HG03108 (cell line): ENCODE results near the gene CEP85.
"Not testable (repeated sequence)": the region's sequence is repeated elsewhere in the genome, so short reads cannot be mapped to it uniquely, and the experiment has no call there.

ENCODE experiments used
- ATAC-seq: cut with Tn5 transposase; IDR thresholded peaks from one replicate; pipeline ENCODE4 v1.9.1; 2021; ENCODE audit warnings: moderate library complexity; ENCODE audit not compliant: unreplicated experiment

The CEP85 gene

GRCh38 chr1:26307363-26307781 is 73.4 kb downstream of the CEP85 start:
- ATAC-seq, result no peak

GRCh38 chr1:26307966-26308899 is 74.2 kb downstream of the CEP85 start:
- not testable (repeated sequence) for ATAC-seq

- ATAC-seq, result no peak
Measured at GRCh38 chr1:26314501-26314900, 80.5 kb downstream of the CEP85 start.

- ATAC-seq, result no peak
Measured at GRCh38 chr1:26315874-26316850, 82.2 kb downstream of the CEP85 start.

- ATAC-seq, result no peak
Measured at GRCh38 chr1:26317146-26317545, 83.1 kb downstream of the CEP85 start.

- peak; percentile 30 for ATAC-seq
Measured at GRCh38 chr1:26317612-26318337, 83.8 kb downstream of the CEP85 start, which contains the start of gene CD52. TSS of gene CD52 (plus strand) at chr1:26317958. CDS start at chr1:26318018, 60 bp downstream.

DNA sequence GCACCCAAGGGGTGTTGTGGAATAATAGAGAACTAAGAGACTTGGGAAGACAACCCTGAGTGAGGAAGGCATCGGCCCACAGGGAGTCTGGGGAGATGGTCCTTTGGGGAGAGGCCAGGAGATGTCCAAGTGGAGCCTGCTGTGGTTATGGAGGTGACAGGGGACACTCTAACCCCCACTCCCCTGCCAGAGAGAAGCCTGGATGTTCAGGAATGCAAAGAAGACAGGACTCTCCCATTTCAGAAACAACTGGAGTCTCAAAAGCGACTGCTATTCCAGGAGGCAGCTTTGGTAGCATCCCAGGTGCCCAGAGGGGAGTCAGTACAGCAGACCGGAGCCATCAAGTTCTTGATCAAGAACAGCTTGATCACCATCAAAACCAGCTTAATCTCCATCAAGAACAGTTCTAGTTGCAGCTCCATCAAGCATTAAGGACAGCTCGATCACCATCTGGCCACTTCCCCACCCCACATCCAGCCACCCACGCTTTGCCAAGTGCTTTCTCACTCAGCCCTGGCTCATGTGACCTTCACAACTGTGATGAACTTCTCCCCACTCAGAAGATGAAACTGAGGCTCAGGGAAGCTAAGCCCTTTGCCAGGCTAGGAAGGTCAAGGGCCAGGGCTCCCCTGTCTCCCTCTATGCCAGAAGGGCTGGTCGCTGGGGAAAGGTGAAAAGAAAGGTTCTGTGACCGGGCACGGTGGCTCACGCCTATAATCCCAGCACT is 84.5 kb downstream of the CEP85 start:
- no peak for ATAC-seq

- ATAC-seq, result no peak
Measured at GRCh38 chr1:26320896-26321295, 86.9 kb downstream of the CEP85 start.

- ATAC-seq, result peak; percentile 35
Measured at GRCh38 chr1:26321315-26322041, 87.5 kb downstream of the CEP85 start.

- ATAC-seq, result no peak
Measured at GRCh38 chr1:26322042-26322331, 88.0 kb downstream of the CEP85 start.

GRCh38 chr1:26323382-26323781 is 89.4 kb downstream of the CEP85 start:
- ATAC-seq, result no peak

- no peak for ATAC-seq
Measured at GRCh38 chr1:26324550-26324949, 90.5 kb downstream of the CEP85 start.

DNA sequence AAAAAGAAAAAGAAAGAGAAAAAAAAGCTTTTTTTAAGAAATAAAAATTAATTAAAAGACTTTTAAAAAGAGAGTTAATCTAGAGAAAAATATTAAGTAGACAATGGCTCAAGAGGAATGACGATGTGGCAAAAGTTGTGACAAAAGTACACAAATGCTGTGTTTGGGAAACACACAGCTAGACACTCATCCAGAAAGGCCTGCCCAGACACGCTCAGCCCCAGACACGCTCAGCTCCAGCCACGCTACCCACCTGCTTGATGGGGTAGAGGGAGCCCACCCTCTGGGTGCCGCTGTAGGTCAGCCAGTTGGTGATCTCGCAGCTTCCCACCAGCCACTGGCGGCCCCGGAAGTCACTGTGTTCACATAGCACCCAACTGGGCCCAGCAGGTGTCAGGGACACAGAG is 94.0 kb downstream of the CEP85 start:
- no peak for ATAC-seq
